Nephron progenitor cell (in vitro differentiated cells): ENCODE results near the gene CNGA2.

ENCODE experiments used
- DNase-seq: peaks from one replicate; pipeline ENCODE4 v3.0.0; 2021
- H3K27ac Mint-ChIP-seq: 2 replicates; pipeline ENCODE4 v1.8.0; 2021; ENCODE audit warnings: mild to moderate bottlenecking, moderate library complexity, mixed read lengths
- H3K27me3 Mint-ChIP-seq: 2 replicates; pipeline ENCODE4 v1.8.0; 2021; ENCODE audit warnings: mild to moderate bottlenecking, low read depth, mixed read lengths; ENCODE audit not compliant: poor library complexity
- H3K36me3 Mint-ChIP-seq: 2 replicates; pipeline ENCODE4 v1.8.0; 2021; ENCODE audit warnings: low read depth, mixed read lengths
- H3K4me1 Mint-ChIP-seq: 2 replicates; pipeline ENCODE4 v1.8.0; 2021; ENCODE audit warnings: mixed read lengths
- H3K4me3 Mint-ChIP-seq: 2 replicates; pipeline ENCODE4 v1.8.0; 2021; ENCODE audit warnings: mild to moderate bottlenecking, moderate library complexity, mixed read lengths
- H3K9me3 Mint-ChIP-seq: 2 replicates; pipeline ENCODE4 v1.8.0; 2021; ENCODE audit warnings: mild to moderate bottlenecking, moderate library complexity, mixed read lengths
- CTCF ChIP-seq: fragments of 200-600 bp; sonication (generic); IDR thresholded peaks from 2 replicates; pipeline ENCODE4 v1.5.0; 2021; ENCODE audit warnings: antibody characterized with exemption

CNGA2 gene

GRCh38 chrX:151736685-151737084 lies 2.1 kb downstream of the CNGA2 start:
- no peaks in the 10 kb centered on the region for H3K36me3 Mint-ChIP-seq
- no peak for TF ChIP-seq CTCF
- H3K9me3 Mint-ChIP-seq = peaks cover 57% of the 10 kb centered on the region
- H3K27ac Mint-ChIP-seq = no peak overlapping the region
- no peaks in the 10 kb centered on the region for H3K4me1 Mint-ChIP-seq
- H3K4me3 Mint-ChIP-seq = no peak overlapping the region
- DNase-seq = no peak
- H3K27me3 Mint-ChIP-seq = peaks cover 15% of the 10 kb centered on the region

- peaks cover 57% of the 10 kb centered on the region for H3K9me3 Mint-ChIP-seq
- no peaks in the 10 kb centered on the region for H3K36me3 Mint-ChIP-seq
- no peak overlapping the region for H3K27ac Mint-ChIP-seq
- H3K4me1 Mint-ChIP-seq = no peaks in the 10 kb centered on the region
- DNase-seq = no peak
- no peak overlapping the region for H3K4me3 Mint-ChIP-seq
- TF ChIP-seq CTCF = no peak
- H3K27me3 Mint-ChIP-seq = peaks cover 11% of the 10 kb centered on the region
These were observed 2.9 kb downstream of the CNGA2 start for GRCh38 chrX:151737494-151737893.

DNA sequence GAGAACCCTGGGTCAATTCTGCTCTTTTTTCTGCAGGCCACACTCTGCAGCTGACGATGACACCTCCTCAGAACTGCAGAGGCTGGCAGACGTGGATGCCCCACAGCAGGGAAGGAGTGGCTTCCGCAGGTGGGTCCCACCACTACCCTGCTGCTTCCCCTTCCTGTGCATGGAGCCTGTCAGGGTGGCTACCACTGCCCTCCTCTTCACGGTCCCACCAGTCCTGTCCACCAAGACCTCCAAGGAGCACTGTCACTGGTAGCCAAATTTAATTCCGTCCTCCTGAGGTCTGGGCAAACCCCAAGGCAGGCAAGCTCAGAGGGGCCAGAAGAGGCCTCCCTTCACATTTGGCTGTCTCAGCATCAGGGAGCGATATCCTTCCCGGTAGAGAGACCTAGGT lies 4.2 kb downstream of the CNGA2 start:
- no peaks in the 10 kb centered on the region for H3K36me3 Mint-ChIP-seq
- peaks cover 64% of the 10 kb centered on the region for H3K9me3 Mint-ChIP-seq
- TF ChIP-seq CTCF = no peak
- H3K4me1 Mint-ChIP-seq = no peaks in the 10 kb centered on the region
- no peak for DNase-seq
- no peak overlapping the region for H3K4me3 Mint-ChIP-seq
- peaks cover 5% of the 10 kb centered on the region for H3K27me3 Mint-ChIP-seq
- no peak overlapping the region for H3K27ac Mint-ChIP-seq

DNA sequence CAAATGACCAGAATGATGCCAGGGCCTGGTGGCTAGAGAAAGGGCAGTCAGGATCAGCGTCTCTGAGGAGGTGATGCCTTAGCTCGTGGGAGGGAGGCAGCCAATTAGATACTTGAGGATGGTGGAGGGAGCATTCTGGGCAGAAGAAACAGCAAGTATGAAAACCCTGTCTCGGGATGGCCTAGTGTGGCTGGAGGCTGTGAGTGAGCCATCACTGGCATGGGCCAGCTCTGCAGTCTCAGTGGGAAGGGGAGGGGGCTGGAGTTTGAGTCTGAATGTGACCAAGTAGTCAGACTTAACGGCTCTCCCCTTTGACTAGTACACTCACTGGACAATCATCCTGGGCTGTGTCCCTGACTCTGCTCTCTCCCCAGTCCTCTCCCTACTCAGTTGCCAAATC lies 7.1 kb downstream of the CNGA2 start:
- no peak for TF ChIP-seq CTCF
- peaks cover 5% of the 10 kb centered on the region for H3K27me3 Mint-ChIP-seq
- no peak for DNase-seq
- H3K27ac Mint-ChIP-seq = no peak overlapping the region
- no peaks in the 10 kb centered on the region for H3K4me1 Mint-ChIP-seq
- no peak overlapping the region for H3K4me3 Mint-ChIP-seq
- peaks cover 63% of the 10 kb centered on the region for H3K9me3 Mint-ChIP-seq
- H3K36me3 Mint-ChIP-seq = no peaks in the 10 kb centered on the region

GRCh38 chrX:151742311-151742710 lies 7.8 kb downstream of the CNGA2 start:
- Mint-ChIP-seq H3K4me1 (no peaks in the 10 kb centered on the region), H3K4me3 (no peak overlapping the region), H3K9me3 (peaks cover 64% of the 10 kb centered on the region), H3K27me3 (peaks cover 7% of the 10 kb centered on the region), H3K27ac (no peak overlapping the region), H3K36me3 (no peaks in the 10 kb centered on the region)
- no peak for TF ChIP-seq CTCF
- DNase-seq = no peak

DNA sequence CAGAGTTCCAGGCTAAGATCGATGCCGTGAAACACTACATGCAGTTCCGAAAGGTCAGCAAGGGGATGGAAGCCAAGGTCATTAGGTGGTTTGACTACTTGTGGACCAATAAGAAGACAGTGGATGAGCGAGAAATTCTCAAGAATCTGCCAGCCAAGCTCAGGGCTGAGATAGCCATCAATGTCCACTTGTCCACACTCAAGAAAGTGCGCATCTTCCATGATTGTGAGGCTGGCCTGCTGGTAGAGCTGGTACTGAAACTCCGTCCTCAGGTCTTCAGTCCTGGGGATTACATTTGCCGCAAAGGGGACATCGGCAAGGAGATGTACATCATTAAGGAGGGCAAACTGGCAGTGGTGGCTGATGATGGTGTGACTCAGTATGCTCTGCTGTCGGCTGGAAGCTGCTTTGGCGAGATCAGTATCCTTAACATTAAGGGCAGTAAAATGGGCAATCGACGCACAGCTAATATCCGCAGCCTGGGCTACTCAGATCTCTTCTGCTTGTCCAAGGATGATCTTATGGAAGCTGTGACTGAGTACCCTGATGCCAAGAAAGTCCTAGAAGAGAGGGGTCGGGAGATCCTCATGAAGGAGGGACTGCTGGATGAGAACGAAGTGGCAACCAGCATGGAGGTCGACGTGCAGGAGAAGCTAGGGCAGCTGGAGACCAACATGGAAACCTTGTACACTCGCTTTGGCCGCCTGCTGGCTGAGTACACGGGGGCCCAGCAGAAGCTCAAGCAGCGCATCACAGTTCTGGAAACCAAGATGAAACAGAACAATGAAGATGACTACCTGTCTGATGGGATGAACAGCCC lies 9.3 kb downstream of the CNGA2 start:
- Mint-ChIP-seq H3K4me1 (peaks cover 4% of the 10 kb centered on the region), H3K9me3 (peaks cover 61% of the 10 kb centered on the region), H3K36me3 (no peaks in the 10 kb centered on the region), H3K27me3 (peaks cover 8% of the 10 kb centered on the region), H3K4me3 (no peak overlapping the region), H3K27ac (no peak overlapping the region)
- no peak for TF ChIP-seq CTCF
- no peak for DNase-seq
